GM12872 (cell line): Measurements from ENCODE around the gene GJD2.

ENCODE experiments used
- CTCF ChIP-seq: IDR thresholded peaks from 3 replicates; pipeline ENCODE4 v1.5.1; 2011; ENCODE audit warnings: low read depth, mild to moderate bottlenecking, low read length, moderate library complexity; ENCODE audit not compliant: insufficient read depth

Gene GJD2

DNA sequence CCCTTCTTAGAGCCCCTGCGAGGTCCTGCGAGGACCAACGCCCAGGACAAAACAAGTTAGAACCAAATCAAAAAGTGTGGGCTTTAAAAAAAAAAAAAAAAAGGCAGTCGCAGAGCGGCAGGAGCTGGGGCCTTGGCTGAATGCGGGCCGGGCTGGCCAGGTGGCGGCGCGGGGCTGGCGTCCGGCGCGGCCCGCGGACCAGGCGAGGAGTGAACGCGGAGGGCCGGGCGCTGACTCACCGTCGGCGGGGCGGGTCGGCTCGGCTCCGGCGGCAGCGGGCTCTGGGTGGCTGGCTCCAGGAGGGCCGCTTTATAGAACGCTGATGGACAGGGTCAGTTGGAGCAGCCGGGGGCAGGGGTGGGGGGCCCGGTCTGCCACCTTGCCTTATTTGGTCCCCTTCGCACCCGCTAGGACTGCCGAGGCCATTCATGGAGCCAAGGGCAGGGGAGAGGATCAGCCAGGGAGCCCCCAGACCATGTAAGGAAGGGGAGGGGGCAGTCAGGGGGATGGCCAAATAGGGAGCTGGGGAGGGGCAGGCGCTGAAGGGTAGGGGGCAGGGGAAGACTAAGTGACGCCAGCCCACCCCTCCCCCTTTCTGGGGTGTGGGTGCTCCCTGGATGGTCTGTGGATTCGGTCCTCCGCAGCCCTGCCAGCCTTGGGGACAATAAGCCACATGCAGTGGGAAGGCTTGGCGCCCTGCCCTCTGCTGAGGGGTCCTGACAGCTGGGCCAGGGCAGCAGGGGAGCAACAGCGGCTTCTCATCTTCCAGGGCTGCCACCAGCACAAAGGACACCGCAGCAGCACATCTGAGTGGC, 40.7 kb upstream of the GJD2 start, which contains the start of gene ACTC1:
Gene ACTC1, minus strand, starts transcription at position 283 of the 815 bp plus-strand sequence. CDS start 741 bp downstream, outside the sequence.
- TF ChIP-seq CTCF = no peak

GRCh38 chr15:34794590-34795206, 39.9 kb upstream of the GJD2 start:
- no peak for TF ChIP-seq CTCF

DNA sequence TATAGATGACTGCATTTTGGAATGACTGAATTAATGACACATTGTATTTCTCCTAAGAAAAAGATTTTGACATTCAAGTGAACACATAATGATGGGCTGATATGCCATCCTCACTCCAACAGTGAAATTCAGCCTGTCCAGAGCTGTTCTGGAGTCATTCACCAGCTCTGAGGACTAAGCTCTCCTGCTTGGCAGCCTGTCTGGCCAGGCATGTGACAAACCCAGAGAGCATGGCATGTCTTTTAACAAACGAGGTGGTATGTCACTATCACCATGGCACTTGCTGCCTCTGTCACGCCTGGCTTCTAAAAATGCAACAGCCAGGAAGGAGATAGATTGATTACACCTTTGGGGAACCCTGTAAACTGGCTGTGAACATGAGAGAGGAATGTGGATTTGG, 39.1 kb upstream of the GJD2 start:
- TF ChIP-seq CTCF = no peak

GRCh38 chr15:34793071-34793470, 38.3 kb upstream of the GJD2 start:
- no peak for TF ChIP-seq CTCF

- no peak for TF ChIP-seq CTCF
Observed at GRCh38 chr15:34791701-34792100, 36.9 kb upstream of the GJD2 start.

- no peak for TF ChIP-seq CTCF
Observed at GRCh38 chr15:34790121-34790520, 35.3 kb upstream of the GJD2 start.

DNA sequence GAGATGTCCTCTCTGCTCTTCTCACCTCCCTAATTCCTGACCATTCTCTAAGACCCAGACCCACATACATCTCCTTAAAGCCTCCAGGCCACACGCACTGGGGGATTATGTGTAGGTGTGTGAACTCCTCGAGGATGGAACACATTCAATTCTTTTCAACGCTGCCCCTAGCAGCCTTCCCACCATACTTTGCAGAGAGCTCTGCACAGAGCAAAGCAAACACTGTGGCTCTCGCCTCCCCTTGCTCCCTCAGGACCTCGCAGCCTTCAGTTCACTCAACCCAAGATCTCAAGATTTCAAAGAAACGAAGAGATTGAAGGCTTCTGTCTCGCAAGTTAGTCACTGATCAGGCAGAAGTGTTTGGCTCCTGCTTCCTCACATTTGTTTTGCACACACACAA, 34.5 kb upstream of the GJD2 start:
- no peak for TF ChIP-seq CTCF
